Measurements from ENCODE around the gene DDX41. TPM values are rescaled to one million over a fixed set of nuclear protein-coding genes. Genes with fewer than 3 reads are reported as not detected.

Gene DDX41
- total RNA-seq, 1 donor from 2014 or later = 125 TPM

DNA sequence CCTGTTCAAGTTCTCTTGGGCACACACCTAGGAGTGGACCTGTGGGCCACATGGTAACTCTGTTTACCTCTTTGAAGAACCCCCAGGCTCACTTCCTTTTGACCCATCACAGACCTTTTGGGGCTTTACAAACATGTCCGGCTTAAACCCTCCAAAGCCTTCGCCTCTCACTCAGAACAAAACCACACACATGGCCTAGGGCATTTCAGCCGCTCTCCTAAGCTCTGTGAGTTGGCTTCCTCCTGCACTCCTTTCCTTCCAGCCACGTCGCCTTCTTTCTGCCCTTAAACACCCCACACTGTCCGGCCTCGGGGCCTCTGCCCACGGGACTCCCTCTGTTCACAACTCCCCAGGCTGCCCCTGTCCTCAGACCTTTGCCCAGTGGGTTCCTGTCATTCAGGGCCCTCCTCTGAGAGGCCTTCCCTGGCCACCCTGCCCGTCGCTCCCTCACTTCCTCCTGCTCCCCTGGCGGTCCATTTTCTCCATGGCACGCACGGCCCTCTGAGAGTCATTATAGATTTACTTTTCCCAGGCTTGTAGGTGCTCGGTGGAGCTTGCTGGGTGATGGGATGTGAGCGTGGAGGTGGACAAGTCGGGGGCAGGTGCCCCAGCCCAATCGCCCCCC, 9.1 kb downstream of the DDX41 start:
- H3K4me3 ChIP-seq = no peak overlapping the region
- no peak for DNase-seq (ENCODE audit: extremely low spot score in 2 of 2)
- H3K4me1 ChIP-seq = peaks cover 5% of the 10 kb centered on the region
- H3K27me3 ChIP-seq = no peaks in the 10 kb centered on the region
- no peaks in the 10 kb centered on the region for H3K9me3 ChIP-seq
- H3K36me3 ChIP-seq = peaks cover 0 to 20% of the 10 kb centered on the region in 2 donors
- H3K27ac ChIP-seq = no peak overlapping the region
- intact Hi-C loops (cut with DNase I) = no loop called here
- TF ChIP-seq POLR2AphosphoS5 (IDR thresholded peaks at IDR 0.05; ENCODE audit: insufficient read depth in 1 of 2, low read depth in 1 of 2) (no peak), CTCF (IDR thresholded peaks at IDR 0.05) (no peak), POLR2A (IDR thresholded peaks at IDR 0.05) (no peak)

DNA sequence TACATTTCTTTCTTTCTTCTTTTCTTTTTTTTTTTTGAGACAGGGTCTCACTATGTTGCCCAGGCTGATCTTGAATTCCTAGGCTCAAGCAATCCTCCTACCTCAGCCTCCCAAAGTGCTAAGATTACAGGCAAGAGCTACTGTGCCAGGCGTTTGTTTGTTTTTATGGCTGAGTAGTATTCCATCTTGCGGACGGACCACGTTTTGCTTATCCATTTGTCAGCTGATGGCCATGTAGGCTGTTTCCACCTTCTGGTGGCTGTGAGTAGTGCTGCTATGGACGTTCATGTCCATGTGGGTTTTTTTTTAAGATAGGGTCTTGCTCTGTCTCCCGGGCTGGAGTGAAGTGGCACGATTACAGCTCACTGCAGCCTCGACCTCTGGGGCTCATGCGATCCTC, 9.6 kb downstream of the DDX41 start:
- intact Hi-C loops (cut with DNase I) = no loop called here
- H3K36me3 ChIP-seq = peaks cover 0 to 15% of the 10 kb centered on the region in 2 donors
- H3K4me3 ChIP-seq = no peak overlapping the region
- no peaks in the 10 kb centered on the region for H3K27me3 ChIP-seq
- DNase-seq (ENCODE audit: extremely low spot score in 2 of 2) = no peak
- TF ChIP-seq POLR2A (IDR thresholded peaks at IDR 0.05) = no peak
- TF ChIP-seq CTCF (IDR thresholded peaks at IDR 0.05) = no peak
- TF ChIP-seq POLR2AphosphoS5 (IDR thresholded peaks at IDR 0.05; ENCODE audit: insufficient read depth in 1 of 2, low read depth in 1 of 2) = no peak
- H3K27ac ChIP-seq = no peak overlapping the region
- no peaks in the 10 kb centered on the region for H3K9me3 ChIP-seq
- H3K4me1 ChIP-seq = peaks cover 5% of the 10 kb centered on the region

GRCh38 chr5:177505075-177505474, 11.7 kb downstream of the DDX41 start:
- no peaks in the 10 kb centered on the region for H3K27me3 ChIP-seq
- no peak overlapping the region for H3K4me3 ChIP-seq
- H3K4me1 ChIP-seq = peaks cover 5% of the 10 kb centered on the region
- DNase-seq (ENCODE audit: extremely low spot score in 2 of 2) = no peak
- no peak overlapping the region for H3K27ac ChIP-seq
- intact Hi-C loops (cut with DNase I) = no loop called here
- no peak for TF ChIP-seq CTCF (IDR thresholded peaks at IDR 0.05)
- no peak for TF ChIP-seq POLR2AphosphoS5 (IDR thresholded peaks at IDR 0.05; ENCODE audit: insufficient read depth in 1 of 2, low read depth in 1 of 2)
- no peak for TF ChIP-seq POLR2A (IDR thresholded peaks at IDR 0.05)
- H3K9me3 ChIP-seq = no peaks in the 10 kb centered on the region
- H3K36me3 ChIP-seq = no peaks in the 10 kb centered on the region

DNA sequence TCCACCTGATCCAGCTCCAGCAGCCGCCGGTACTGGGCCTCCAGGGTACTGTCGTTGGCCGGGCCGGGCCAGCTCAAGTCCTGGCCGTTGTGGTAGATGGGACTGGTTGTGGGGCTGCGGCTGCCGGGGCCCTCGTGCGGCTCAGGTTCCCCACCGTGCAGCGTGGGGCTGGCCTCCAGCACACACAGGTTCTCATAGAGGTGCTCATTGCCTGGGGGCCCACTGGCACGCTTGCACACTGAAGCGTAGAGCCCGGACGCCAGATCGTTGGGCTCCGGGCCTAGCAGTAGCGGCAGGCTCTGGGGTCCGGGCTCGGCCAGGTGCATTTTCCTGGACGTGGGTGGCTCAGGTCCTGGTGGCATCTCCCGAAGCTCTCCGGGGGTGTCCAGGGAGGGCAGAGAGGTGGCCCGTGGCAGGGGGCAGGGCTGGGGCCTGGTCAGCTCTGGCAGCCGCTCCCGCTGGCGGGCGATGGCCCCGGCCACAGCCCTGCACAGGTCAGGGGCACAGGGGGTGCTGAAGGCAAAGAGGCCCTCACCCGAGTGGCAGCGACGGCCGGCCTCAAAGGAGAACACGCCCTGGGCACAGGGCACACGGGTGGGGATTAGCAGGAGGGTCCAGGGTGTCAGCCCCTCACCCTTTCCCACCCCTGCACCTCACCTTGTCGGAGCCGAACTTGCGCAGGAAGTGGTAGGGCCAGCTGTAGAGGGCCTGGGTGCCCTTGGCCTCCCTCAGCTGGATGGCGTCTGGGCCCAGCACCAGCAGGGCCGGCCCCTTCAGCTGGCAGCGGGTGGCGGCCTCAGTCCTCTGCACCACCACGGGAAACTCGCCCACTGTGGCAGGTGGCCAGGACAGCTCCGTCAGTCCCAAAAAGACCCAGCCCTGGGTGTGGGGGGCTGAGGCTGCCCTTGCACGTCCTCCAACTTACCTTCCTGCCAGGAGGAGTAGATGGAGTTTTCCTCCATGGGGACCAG, 12.4 kb downstream of the DDX41 start:
- Histone ChIP-seq H3K4me3 (no peak overlapping the region), H3K9me3 (no peaks in the 10 kb centered on the region), H3K36me3 (no peaks in the 10 kb centered on the region), H3K4me1 (no peaks in the 10 kb centered on the region), H3K27me3 (no peaks in the 10 kb centered on the region), H3K27ac (no peak overlapping the region)
- intact Hi-C loops (cut with DNase I) = no loop called here
- no peak for DNase-seq (ENCODE audit: extremely low spot score in 2 of 2)
- TF ChIP-seq POLR2AphosphoS5 (IDR thresholded peaks at IDR 0.05; ENCODE audit: insufficient read depth in 1 of 2, low read depth in 1 of 2) (no peak), POLR2A (IDR thresholded peaks at IDR 0.05) (no peak), CTCF (IDR thresholded peaks at IDR 0.05) (no peak)

Data from vagina (tissue), 2 donors.